ENCODE measurements around the gene KDM4B. TPM values are rescaled to one million over a fixed set of nuclear protein-coding genes. Genes with fewer than 3 reads are reported as not detected.
"Not testable (repeated sequence)": the region's sequence is repeated elsewhere in the genome, so short reads cannot be mapped to it uniquely, and the experiment has no call there.

Gene KDM4B
- polyA plus RNA-seq, 1 experiment: 7.7 TPM

DNA sequence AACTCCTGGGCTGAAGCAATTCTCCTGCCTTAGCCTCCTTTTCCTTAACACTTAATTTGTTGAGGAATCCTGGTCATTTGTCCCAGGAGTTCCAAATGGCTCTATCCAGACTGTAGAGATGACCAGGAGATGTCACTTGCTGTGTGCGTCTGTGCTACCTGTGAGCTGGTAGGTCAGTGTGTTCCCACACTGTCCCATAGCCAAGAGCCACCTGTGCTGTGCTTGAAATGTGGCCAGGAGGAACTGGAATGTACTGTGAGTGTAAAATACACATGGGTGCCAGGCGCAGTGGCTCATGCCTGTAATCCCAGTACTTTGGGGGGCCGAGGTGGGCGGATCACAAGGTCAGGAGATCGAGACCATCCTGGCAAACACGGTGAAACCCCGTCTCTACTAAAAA lies 29.4 kb upstream of the KDM4B start:
- CTCF ChIA-PET: no interaction called here
- Histone ChIP-seq H3K27ac (ENCODE audit: low read depth, low read length) (no peak overlapping the region), H3K27me3 (ENCODE audit: control insufficient read depth, insufficient read depth, low read length) (no peaks in the 10 kb centered on the region), H3K9me3 (ENCODE audit: control insufficient read depth, insufficient read depth, low read length) (no peaks in the 10 kb centered on the region; the same call in 1 of the 2 replicates), H3K4me3 (ENCODE audit: low read depth, low read length) (no peak overlapping the region)
- no peak for DNase-seq (ENCODE audit: low read depth, low spot score)
- POLR2A ChIA-PET: no interaction called here
- TF ChIP-seq, protein P1, sequence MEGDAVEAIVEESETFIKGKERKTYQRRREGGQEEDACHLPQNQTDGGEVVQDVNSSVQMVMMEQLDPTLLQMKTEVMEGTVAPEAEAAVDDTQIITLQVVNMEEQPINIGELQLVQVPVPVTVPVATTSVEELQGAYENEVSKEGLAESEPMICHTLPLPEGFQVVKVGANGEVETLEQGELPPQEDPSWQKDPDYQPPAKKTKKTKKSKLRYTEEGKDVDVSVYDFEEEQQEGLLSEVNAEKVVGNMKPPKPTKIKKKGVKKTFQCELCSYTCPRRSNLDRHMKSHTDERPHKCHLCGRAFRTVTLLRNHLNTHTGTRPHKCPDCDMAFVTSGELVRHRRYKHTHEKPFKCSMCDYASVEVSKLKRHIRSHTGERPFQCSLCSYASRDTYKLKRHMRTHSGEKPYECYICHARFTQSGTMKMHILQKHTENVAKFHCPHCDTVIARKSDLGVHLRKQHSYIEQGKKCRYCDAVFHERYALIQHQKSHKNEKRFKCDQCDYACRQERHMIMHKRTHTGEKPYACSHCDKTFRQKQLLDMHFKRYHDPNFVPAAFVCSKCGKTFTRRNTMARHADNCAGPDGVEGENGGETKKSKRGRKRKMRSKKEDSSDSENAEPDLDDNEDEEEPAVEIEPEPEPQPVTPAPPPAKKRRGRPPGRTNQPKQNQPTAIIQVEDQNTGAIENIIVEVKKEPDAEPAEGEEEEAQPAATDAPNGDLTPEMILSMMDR (IDR thresholded peaks at IDR 0.05; ENCODE audit: low read depth, low read length): no peak

GRCh38 chr19:4941638-4942169 lies 27.2 kb upstream of the KDM4B start:
- not testable (repeated sequence) for H3K4me3 ChIP-seq (ENCODE audit: low read depth, low read length); H3K9me3 ChIP-seq (ENCODE audit: control insufficient read depth, insufficient read depth, low read length); H3K27me3 ChIP-seq (ENCODE audit: control insufficient read depth, insufficient read depth, low read length); DNase-seq (ENCODE audit: low read depth, low spot score); H3K27ac ChIP-seq (ENCODE audit: low read depth, low read length)
- CTCF ChIA-PET: interaction anchor here (0.6 to 0.7 kb wide), 3 partner anchors 25 to 305 kb away, joined by 3 to 7 read pairs (median 6); no protein-coding TSS in a partner anchor
- POLR2A ChIA-PET: interaction anchor here (0.6 kb wide), 1 partner anchor 121 kb away, joined by 3 read pairs; no protein-coding TSS in a partner anchor

DNA sequence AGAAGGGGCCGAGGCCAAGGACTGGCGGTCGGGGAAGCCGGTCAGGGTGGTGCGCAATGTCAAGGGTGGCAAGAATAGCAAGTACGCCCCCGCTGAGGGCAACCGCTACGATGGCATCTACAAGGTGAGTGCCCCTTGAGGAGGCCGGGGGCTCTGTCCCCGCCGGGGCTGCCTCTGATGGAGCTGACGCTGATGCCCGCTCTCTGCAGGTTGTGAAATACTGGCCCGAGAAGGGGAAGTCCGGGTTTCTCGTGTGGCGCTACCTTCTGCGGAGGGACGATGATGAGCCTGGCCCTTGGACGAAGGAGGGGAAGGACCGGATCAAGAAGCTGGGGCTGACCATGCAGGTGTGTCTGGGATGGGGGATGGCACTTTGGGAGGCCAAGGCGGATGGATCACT lies 18.3 kb upstream of the KDM4B start:
- POLR2A ChIA-PET: interaction anchor here (1.2 kb wide), 1 partner anchor 15 kb away, joined by 3 read pairs; no protein-coding TSS in a partner anchor
- DNase-seq (ENCODE audit: low read depth, low spot score); H3K27me3 ChIP-seq (ENCODE audit: control insufficient read depth, insufficient read depth, low read length); H3K27ac ChIP-seq (ENCODE audit: low read depth, low read length); H3K9me3 ChIP-seq (ENCODE audit: control insufficient read depth, insufficient read depth, low read length); CTCF ChIA-PET; H3K4me3 ChIP-seq (ENCODE audit: low read depth, low read length): not testable (repeated sequence)

DNA sequence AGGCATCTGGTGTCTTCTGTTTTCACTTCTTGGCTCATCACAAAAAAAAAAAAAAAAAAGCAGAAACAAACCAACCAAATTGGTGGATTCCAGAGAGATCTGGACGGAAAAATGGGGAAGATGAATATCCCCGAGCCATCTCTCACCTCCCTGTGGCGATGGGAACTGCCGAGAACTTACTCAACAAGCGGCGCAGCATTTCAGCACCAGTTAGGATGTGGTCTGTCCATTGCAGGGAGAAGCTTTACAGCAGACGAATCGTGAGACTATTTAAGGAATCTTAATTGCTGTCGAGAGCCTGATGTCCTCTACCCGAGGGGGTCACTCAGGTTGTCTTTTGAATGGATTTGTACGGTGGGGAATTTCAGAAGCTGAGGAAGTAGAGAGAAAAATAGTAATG lies 17.3 kb upstream of the KDM4B start:
- DNase-seq (ENCODE audit: low read depth, low spot score): no peak
- Histone ChIP-seq H3K27me3 (ENCODE audit: control insufficient read depth, insufficient read depth, low read length) (no peaks in the 10 kb centered on the region), H3K4me3 (ENCODE audit: low read depth, low read length) (no peak overlapping the region), H3K9me3 (ENCODE audit: control insufficient read depth, insufficient read depth, low read length) (no peaks in the 10 kb centered on the region), H3K27ac (ENCODE audit: low read depth, low read length) (no peak overlapping the region)
- ChIA-PET CTCF (no interaction called here), POLR2A (no interaction called here)
- TF ChIP-seq, protein P1 (IDR thresholded peaks at IDR 0.05; ENCODE audit: low read depth, low read length): no peak

DNA sequence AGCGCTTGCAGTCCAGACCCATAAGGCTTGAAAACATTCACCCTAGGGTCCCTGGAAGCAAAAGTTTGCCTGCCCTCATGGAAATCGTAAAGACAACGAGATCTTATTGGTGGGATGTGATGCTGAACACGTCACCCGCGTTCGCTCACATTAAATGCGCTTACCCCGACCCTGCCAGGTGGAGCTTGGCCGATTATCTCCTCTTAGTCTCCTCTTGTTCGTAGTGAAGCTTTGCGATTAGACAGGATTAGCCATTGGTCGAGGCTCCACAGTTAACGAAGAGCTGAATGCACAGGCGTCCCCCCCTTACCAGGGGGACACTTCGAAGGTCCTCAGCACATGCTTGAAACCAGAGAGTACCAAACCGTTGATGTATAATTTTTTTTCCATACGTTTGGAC lies 16.0 kb upstream of the KDM4B start:
- TF ChIP-seq, protein P1 (IDR thresholded peaks at IDR 0.05; ENCODE audit: low read depth, low read length): no peak
- Histone ChIP-seq H3K27me3 (ENCODE audit: control insufficient read depth, insufficient read depth, low read length) (no peaks in the 10 kb centered on the region), H3K4me3 (ENCODE audit: low read depth, low read length) (no peak overlapping the region), H3K9me3 (ENCODE audit: control insufficient read depth, insufficient read depth, low read length) (no peaks in the 10 kb centered on the region), H3K27ac (ENCODE audit: low read depth, low read length) (no peak overlapping the region)
- CTCF ChIA-PET: no interaction called here
- no peak for DNase-seq (ENCODE audit: low read depth, low spot score)
- POLR2A ChIA-PET: no interaction called here

DNA sequence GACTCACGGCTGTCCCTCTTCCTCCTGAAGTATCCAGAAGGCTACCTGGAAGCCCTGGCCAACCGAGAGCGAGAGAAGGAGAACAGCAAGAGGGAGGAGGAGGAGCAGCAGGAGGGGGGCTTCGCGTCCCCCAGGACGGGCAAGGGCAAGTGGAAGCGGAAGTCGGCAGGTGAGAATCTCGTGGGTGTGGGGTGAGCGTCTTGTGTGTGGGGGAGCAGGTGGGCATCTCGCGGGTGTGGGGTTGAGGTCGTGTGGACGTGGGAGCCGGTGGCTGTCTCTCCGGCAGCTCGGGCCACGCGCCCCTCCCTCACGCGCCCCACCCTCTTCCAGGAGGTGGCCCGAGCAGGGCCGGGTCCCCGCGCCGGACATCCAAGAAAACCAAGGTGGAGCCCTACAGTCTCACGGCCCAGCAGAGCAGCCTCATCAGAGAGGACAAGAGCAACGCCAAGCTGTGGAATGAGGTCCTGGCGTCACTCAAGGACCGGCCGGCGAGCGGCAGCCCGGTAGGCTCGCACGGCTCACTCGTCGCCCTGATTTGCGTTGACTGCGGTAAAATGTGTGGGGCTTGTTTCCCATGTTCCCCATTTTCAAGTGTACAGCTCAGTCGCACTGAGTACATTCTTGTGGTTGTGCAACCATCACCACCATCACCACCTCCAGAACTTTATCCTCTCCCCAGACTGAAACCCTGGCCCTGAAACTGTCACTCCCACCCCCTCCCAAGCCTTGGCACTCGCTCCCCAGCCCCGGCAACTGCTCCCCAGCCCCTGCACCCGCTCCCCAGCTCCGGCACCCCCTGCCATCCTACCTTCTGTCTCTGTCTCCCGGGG lies 14.4 kb upstream of the KDM4B start:
- not testable (repeated sequence) for H3K4me3 ChIP-seq (ENCODE audit: low read depth, low read length); H3K9me3 ChIP-seq (ENCODE audit: control insufficient read depth, insufficient read depth, low read length); H3K27me3 ChIP-seq (ENCODE audit: control insufficient read depth, insufficient read depth, low read length); H3K27ac ChIP-seq (ENCODE audit: low read depth, low read length); DNase-seq (ENCODE audit: low read depth, low spot score)
- POLR2A ChIA-PET: interaction anchor here (0.6 to 0.7 kb wide), 2 partner anchors 223 to 668 kb away, joined by 3 to 4 read pairs; partner anchors contain the start of gene SAFB2
- CTCF ChIA-PET: interaction anchor here (0.7 kb wide), 1 partner anchor 22 kb away, joined by 4 read pairs; no protein-coding TSS in a partner anchor

All from AG04450 (cell line).